ENCODE data around the gene DPM2. TPM values are rescaled to one million over a fixed set of nuclear protein-coding genes. Genes with fewer than 3 reads are reported as not detected.

Gene DPM2
- total RNA-seq, 4 donors from 2014 or later, result 7.5 to 14.2 (median 9.6) TPM

DNA sequence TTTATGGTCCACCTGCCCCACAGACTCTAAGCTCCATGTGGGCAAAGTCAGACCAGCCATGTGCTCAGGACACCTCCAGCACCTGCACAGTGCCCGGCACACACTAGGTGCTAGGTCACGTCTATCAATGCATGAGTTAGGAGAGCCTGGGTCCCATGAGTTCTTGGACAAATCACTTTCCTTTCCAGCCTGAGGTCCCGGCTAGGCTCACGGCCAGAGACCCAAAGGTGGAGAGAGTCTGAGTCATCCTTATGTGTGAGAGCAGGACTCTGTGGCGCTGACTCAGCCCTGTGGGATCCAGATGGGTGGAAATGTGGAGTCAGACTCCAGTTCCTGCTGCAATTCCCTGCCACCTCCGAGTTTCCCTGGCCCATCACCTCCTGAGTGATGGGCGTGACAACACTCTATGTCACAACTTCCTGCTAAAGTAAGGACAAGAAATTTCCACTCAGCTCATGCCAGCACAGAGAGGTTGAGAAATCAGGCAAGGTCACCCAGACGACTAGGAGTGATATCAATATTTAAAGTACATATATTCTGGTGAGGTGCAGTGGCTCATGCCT lies 18.3 kb downstream of the DPM2 start:
- TF ChIP-seq, protein P1, sequence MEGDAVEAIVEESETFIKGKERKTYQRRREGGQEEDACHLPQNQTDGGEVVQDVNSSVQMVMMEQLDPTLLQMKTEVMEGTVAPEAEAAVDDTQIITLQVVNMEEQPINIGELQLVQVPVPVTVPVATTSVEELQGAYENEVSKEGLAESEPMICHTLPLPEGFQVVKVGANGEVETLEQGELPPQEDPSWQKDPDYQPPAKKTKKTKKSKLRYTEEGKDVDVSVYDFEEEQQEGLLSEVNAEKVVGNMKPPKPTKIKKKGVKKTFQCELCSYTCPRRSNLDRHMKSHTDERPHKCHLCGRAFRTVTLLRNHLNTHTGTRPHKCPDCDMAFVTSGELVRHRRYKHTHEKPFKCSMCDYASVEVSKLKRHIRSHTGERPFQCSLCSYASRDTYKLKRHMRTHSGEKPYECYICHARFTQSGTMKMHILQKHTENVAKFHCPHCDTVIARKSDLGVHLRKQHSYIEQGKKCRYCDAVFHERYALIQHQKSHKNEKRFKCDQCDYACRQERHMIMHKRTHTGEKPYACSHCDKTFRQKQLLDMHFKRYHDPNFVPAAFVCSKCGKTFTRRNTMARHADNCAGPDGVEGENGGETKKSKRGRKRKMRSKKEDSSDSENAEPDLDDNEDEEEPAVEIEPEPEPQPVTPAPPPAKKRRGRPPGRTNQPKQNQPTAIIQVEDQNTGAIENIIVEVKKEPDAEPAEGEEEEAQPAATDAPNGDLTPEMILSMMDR (IDR thresholded peaks at IDR 0.05; ENCODE audit: low read depth), result no peak

DNA sequence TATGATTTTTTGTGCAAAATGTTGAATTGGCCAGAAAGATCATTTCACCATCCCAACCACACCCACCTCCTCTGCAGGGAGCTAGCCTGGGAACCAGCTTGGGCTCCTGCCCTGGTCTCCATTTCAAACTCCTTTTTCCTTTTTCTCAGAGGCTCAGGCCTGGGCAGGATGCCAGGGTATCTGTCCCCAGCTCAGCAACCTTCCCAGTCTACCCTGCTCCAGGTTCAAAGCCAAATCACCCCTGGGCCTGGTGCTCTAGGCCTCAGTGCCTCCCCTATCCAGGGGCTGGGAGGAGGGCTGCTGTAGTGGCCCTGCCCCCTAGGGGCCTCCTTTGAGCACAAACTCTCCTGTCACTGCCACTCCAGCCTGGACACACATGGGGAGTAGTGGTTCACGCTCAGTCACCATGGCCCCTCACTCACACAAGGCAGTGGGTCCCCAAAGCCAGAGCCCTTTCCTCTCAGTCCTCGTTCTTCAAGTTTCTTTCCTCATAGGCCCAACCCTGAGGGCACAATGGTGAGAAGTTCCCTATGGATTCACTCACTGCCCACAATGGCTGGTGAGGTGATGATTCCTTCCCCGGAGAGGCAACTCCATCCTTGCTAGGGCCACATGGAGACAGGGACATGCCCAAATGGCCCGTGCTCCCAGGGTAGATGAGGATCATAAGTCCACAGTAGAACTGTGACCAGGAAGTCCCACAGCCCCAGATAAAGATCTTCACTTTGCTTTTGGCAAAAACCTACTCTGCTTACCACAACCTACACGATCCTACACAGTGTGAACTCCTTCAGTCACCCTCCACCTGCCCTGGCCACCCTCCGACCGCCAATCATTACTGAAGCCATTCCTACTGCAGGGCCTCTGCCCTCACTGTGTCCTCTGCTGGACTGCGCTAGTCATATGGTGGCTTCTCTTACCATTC lies 19.2 kb downstream of the DPM2 start:
- TF ChIP-seq, protein P1 (IDR thresholded peaks at IDR 0.05; ENCODE audit: low read depth), result no peak

DNA sequence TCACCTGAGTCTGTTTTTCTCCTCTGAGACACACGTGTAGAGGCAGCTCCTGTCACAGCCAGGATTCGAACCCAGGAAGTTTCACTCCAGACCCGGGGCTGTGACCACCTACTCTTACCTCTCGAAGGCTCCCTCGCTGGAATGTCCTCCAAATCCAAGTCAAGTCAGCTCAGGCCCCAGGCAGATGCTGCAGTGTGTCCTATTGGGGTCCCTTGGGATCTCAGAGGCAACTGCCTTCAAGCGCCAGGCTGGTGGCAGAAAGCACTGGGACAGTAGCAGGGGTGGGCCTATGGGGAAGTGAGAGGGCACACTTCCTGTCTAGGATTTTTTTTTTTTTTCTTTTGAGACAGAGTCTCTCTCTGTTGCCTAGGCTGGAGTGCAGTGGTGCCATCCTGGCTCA lies 20.1 kb downstream of the DPM2 start:
- TF ChIP-seq, protein P1 (IDR thresholded peaks at IDR 0.05; ENCODE audit: low read depth), result no peak

DNA sequence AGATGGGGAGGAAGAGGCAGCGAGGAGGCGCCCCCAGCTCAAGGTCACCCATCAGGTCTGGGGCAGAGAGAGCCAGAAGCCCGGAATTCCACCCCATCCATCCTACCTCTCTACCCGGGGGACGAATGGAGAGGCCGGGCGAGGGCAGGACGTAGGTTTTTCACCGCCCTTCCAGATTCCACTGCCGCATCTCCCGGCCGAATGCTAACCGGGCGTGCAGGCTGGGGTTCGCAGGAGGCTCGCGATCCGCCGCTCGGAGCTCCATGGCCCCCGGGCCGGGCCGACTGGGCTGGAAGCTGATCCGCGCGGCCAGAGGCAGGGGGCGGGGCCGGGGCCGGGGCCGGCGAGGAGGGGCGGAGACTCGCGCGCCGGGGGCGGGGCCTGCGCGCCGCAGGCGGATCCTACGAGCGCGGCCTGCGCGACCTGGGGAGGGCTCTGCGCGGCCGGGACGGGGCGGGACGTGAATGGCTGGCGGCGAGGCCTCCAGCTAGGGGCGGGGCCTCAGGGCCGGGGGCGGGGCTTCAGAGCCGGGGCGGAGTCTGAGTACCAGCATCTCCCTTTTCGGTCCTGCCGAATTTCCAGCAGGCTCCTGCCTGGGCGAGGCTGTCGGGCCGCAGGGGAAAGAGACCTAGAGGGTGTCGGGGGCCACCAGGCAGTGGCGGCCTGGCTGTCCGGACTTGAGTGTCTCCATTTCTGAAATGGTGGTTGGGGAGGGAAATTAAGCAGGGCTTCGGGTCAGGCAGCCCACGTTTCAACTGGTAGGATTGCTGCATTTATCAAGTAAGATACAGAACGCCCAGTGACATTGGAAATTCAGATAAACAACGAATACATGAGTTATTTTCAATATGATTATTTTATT lies 20.7 kb downstream of the DPM2 start, which contains the start of gene ST6GALNAC4:
Gene ST6GALNAC4, minus strand, starts transcription at position 322 of the 862 bp plus-strand sequence. CDS start 622 bp downstream, outside the sequence.
- TF ChIP-seq, protein P1 (IDR thresholded peaks at IDR 0.05; ENCODE audit: low read depth), result no peak

DNA sequence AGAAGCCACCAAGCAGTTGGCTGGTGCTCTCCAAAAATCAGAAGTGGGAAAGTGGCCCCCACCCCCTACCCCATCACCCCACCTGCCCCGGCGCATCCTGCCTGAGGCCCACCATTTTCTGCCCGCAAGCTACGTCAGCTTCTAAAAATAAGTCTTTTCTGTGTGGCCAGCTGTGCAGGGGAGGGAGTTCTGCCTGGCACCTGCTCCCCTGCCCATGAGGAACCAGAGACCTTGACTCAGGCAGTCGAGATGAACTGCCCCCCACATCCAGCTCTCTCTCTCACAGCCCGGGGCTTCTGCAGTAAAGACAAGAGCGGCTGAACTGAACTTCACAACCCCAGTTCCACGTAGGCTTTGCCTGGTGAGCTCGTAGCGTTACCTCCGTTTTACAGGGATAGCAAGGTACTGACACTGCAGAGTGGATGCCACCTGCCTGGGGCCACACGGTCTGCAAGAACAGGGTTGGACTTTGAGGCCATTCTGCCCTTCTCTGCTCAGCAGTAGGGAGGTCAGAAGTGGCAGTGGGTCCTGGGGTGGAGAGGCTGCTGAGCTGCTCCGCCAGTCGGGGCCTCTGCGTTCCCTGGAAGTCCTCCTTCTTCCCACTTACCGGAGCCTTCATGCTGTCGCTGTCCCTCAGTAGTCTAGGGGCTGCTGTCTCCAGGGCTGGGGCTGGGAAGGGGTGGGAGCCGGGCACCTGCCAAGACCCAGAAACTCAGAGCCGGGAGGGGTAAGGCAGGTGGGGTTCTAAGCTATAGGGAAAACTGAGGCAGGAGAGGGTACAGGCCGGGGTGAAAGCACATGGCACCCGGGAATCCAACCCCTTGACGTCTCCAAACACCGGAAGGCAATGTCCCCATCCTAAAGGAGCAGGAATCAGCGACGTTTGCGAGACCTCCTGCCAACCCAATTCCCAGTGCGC lies 21.6 kb downstream of the DPM2 start:
- TF ChIP-seq, protein P1 (IDR thresholded peaks at IDR 0.05; ENCODE audit: low read depth), result no peak

DNA sequence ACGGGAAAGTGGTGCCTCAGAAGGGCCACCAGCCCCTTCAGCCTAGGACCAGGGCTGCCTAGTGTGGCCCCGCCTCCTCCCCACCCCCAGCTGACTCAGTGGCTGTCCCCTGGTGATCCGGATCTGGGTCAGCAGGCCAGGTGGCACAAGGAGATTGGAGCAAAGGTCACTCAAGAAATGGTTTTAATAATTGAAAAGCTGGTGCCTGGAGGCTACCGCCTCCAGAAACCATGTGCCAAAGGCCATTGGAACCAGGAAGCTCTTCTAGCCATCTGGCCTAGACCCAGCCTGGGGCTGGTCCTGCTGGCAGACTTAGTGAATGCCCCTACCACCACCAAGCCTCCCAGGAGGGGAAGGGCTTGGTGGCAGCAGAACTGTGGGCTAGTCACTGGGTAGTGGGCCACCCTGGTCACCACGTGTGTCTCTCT lies 22.3 kb downstream of the DPM2 start:
- TF ChIP-seq, protein P1 (IDR thresholded peaks at IDR 0.05; ENCODE audit: low read depth), result no peak
